HG03196 (cell line): ENCODE data around the gene IARS2.
A peak's percentile ranks its signal among the peaks of the same experiment; 100 is the strongest.
"Not testable (repeated sequence)": the region's sequence is repeated elsewhere in the genome, so short reads cannot be mapped to it uniquely, and the experiment has no call there.

Source experiments
- ATAC-seq: cut with Tn5 transposase; IDR thresholded peaks from one replicate; pipeline ENCODE4 v1.9.1; 2021; ENCODE audit not compliant: unreplicated experiment

The IARS2 gene

GRCh38 chr1:220094016-220094911, at the start of gene IARS2:
Gene IARS2 (plus strand): TSS chr1:220094132. CDS start chr1:220094217, 85 bp downstream.
- ATAC-seq = peak; percentile 63

- no peak for ATAC-seq
These were observed 49.1 kb upstream of the IARS2 start for GRCh38 chr1:220044678-220045355.

- ATAC-seq = no peak
These were observed 48.4 kb upstream of the IARS2 start for GRCh38 chr1:220045356-220046051.

GRCh38 chr1:220046052-220046930, 47.6 kb upstream of the IARS2 start, which contains the start of gene EPRS1:
Gene EPRS1 (minus strand): TSS chr1:220046505. CDS start chr1:220046388, 117 bp downstream.
- ATAC-seq = peak; percentile 99

- ATAC-seq = no peak
These were observed 37.6 kb upstream of the IARS2 start for GRCh38 chr1:220056374-220056773.

GRCh38 chr1:220060876-220061275, 33.1 kb upstream of the IARS2 start:
- no peak for ATAC-seq

- ATAC-seq = no peak
These were observed 31.3 kb upstream of the IARS2 start for GRCh38 chr1:220062629-220063028.

GRCh38 chr1:220067269-220068204, 26.4 kb upstream of the IARS2 start:
- ATAC-seq = no peak

GRCh38 chr1:220076861-220077762, 16.8 kb upstream of the IARS2 start:
- no peak for ATAC-seq

GRCh38 chr1:220077887-220078286, 16.0 kb upstream of the IARS2 start:
- no peak for ATAC-seq

- no peak for ATAC-seq
These were observed 9.5 kb upstream of the IARS2 start for GRCh38 chr1:220084460-220084859.

- ATAC-seq = peak; percentile 36
These were observed 7.7 kb upstream of the IARS2 start for GRCh38 chr1:220086261-220086686.

GRCh38 chr1:220089650-220090556, 4.0 kb upstream of the IARS2 start, which contains the start of gene BPNT1:
Gene BPNT1 (minus strand): TSS chr1:220089788. CDS start chr1:220079846, 9,942 bp downstream.
- peak; percentile 67 for ATAC-seq

GRCh38 chr1:220092694-220093093, 1.2 kb upstream of the IARS2 start:
- ATAC-seq = no peak

- ATAC-seq = peak; percentile 0
These were observed 444 bp upstream of the IARS2 start for GRCh38 chr1:220093361-220094015.

GRCh38 chr1:220099826-220100225, 5.9 kb downstream of the IARS2 start:
- ATAC-seq = no peak

- ATAC-seq = not testable (repeated sequence)
These were observed 16.5 kb downstream of the IARS2 start for GRCh38 chr1:220110473-220110872.
